ENCODE data around the gene COPZ1.

- TF ChIP-seq POLR2A (IDR thresholded peaks at IDR 0.05) (no peak), CTCF (IDR thresholded peaks at IDR 0.05) (no peak), POLR2AphosphoS5 (IDR thresholded peaks at IDR 0.05) (no peak)
Observed at GRCh38 chr12:54372113-54372806, 47.3 kb downstream of the COPZ1 start.

All from breast epithelium (tissue), 3 donors.